BJ (cell line): Measurements from ENCODE around the gene SLC27A5. TPM values are rescaled to one million over a fixed set of nuclear protein-coding genes. Genes with fewer than 3 reads are reported as not detected.
A peak's percentile ranks its signal among the peaks of the same experiment; 100 is the strongest.
"Not testable (repeated sequence)": the region's sequence is repeated elsewhere in the genome, so short reads cannot be mapped to it uniquely, and the experiment has no call there.

Experiments used
- CTCF ChIA-PET: fragments of 350-600 bp; formaldehyde crosslinking; extraction: SDS; loops from one replicate; lab custom pipeline; 2021; ENCODE audit warnings: antibody characterized with exemption, inconsistent platforms; lab: Yijun Ruan, JAX
- POLR2A ChIA-PET: fragments of 300-600 bp; sonication (Branson Sonifier 250); formaldehyde crosslinking; extraction: SDS; loops from one replicate; lab custom pipeline; 2021; ENCODE audit warnings: antibody characterized with exemption; lab: Charles Lee
- DNase-seq: peaks from one replicate; pipeline ENCODE4 v3.0.0-alpha.2; 2011; ENCODE audit warnings: low read depth
- H3K27me3 ChIP-seq: 2 replicates; pipeline ENCODE4 v1.6.0; 2011; ENCODE audit warnings: low read length; ENCODE audit not compliant: control insufficient read depth, insufficient read depth
- H3K36me3 ChIP-seq: 2 replicates; pipeline ENCODE4 v1.5.1; 2011; ENCODE audit warnings: low read length; ENCODE audit not compliant: control insufficient read depth, insufficient read depth
- H3K4me3 ChIP-seq: 2 replicates; pipeline ENCODE4 v1.5.1; 2011; ENCODE audit warnings: low read depth, mild to moderate bottlenecking, control low read depth, low read length
- CTCF ChIP-seq: IDR thresholded peaks from 2 replicates; pipeline ENCODE4 v1.5.1; 2011; ENCODE audit warnings: low read depth, mild to moderate bottlenecking, control low read depth, inconsistent platforms, low read length, moderate library complexity; ENCODE audit not compliant: insufficient read depth
- polyA plus RNA-seq: library from polyadenylated mRNA; depleted of rRNA; stranded (reverse); fragments of >200 nt; gene quantifications from 2 replicates; pipeline ENCODE4 v1.2.3, GENCODE V29; 2011

Gene SLC27A5
- polyA plus RNA-seq, 1 experiment, result 13.1 TPM

DNA sequence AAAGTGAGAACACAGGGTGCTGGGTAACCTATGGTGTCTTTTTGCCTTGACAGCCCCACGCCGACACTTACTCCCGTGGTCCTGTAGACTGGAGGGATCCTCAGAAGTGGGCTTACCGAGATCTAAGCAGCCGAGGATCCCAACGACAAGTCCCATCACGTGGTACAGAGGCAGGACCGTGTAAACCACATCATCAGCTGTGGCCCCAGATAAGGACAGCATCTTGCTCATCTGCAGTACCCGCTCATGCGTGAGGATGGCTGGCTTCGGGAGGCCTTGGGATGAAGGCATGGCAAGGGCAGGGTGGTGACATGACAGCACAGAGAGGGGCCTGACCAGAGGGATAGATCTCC lies 2.1 kb downstream of the SLC27A5 start:
- no peak for DNase-seq
- H3K27me3 ChIP-seq, result no peaks in the 10 kb centered on the region
- H3K36me3 ChIP-seq, result no peaks in the 10 kb centered on the region
- ChIA-PET CTCF (interaction anchor here (0.7 to 2.0 kb wide), 2 partner anchors 9 to 10 kb away, joined by 3 to 6 read pairs; partner anchors contain the start of gene ZBTB45), POLR2A (no interaction called here)
- no peak for TF ChIP-seq CTCF
- no peak overlapping the region for H3K4me3 ChIP-seq

- DNase-seq, H3K27me3 ChIP-seq, H3K4me3 ChIP-seq, POLR2A ChIA-PET, H3K36me3 ChIP-seq: not testable (repeated sequence)
- CTCF ChIA-PET, result interaction anchor here (1.2 to 2.0 kb wide), 2 partner anchors 11 to 12 kb away, joined by 3 to 6 read pairs; partner anchors contain the start of gene ZBTB45
Measured at GRCh38 chr19:58507602-58508223, 4.1 kb downstream of the SLC27A5 start.

DNA sequence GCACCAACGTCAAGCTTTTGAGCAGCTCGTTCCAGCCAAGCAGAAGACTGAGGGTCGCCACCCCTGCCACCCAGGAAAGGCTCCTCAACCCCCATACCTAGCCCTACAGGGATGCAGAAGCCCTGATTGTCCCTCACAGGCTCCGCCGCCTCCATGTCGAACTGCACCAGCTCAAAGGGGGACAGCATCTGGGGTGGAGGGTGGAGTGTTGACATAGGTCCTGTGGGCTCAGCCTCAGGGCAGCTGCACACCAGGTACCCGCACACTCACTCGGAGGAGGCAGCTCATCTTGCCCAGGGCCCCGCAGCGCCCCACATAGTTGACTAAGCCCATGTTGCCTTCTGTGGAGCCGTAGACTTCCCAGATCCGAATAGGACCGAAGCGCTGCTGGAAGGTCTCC lies 11.6 kb downstream of the SLC27A5 start:
- no peak for TF ChIP-seq CTCF
- H3K27me3 ChIP-seq, result no peaks in the 10 kb centered on the region
- DNase-seq, result no peak
- peak overlapping the region; percentile 68; the same call in 1 of the 2 replicates for H3K4me3 ChIP-seq
- H3K36me3 ChIP-seq, result no peaks in the 10 kb centered on the region
- ChIA-PET POLR2A (no interaction called here), CTCF (interaction anchor here (0.8 to 2.4 kb wide), 5 partner anchors 13 to 81 kb away, joined by 3 to 10 read pairs (median 4); partner anchors contain the start of gene ZBTB45)

GRCh38 chr19:58499021-58499927 lies 12.5 kb downstream of the SLC27A5 start:
- Histone ChIP-seq H3K36me3 (no peaks in the 10 kb centered on the region), H3K27me3 (no peaks in the 10 kb centered on the region), H3K4me3 (peak overlapping the region; percentile 68)
- TF ChIP-seq CTCF, result peak; percentile 57
- POLR2A ChIA-PET, result no interaction called here
- peak; percentile 93 for DNase-seq
- CTCF ChIA-PET, result interaction anchor here (0.6 to 2.4 kb wide), 6 partner anchors 10 to 1079 kb away, joined by 3 to 10 read pairs (median 4); partner anchors contain the start of gene ZBTB45

- POLR2A ChIA-PET, result no interaction called here
- TF ChIP-seq CTCF, result no peak
- CTCF ChIA-PET, result interaction anchor here (1.2 to 2.4 kb wide), 2 partner anchors 9 to 20 kb away, joined by 3 to 10 read pairs; no protein-coding TSS in a partner anchor
- Histone ChIP-seq H3K27me3 (no peaks in the 10 kb centered on the region), H3K36me3 (no peaks in the 10 kb centered on the region), H3K4me3 (peak overlapping the region; percentile 44)
- DNase-seq, result no peak
Measured at GRCh38 chr19:58498316-58499020, 13.3 kb downstream of the SLC27A5 start.
